GM23338 (cell line): Measurements from ENCODE around the gene ATP10D. TPM values are rescaled to one million over a fixed set of nuclear protein-coding genes. Genes with fewer than 3 reads are reported as not detected.

Source experiments
- ATAC-seq: fragments of 200-7000 bp; cut with Tn5 transposase; 3 replicates; pipeline ENCODE4 v1.9.1; 2020
- DNase-seq: peaks from one replicate; pipeline ENCODE4 v3.0.0-alpha.2; 2015; ENCODE audit warnings: low spot score
- H2AFZ ChIP-seq: fragments of 200-600 bp; sonication (generic); 2 replicates; pipeline ENCODE4 v1.8.0; 2016; ENCODE audit warnings: antibody characterized with exemption, mild to moderate bottlenecking, moderate library complexity
- H3F3A ChIP-seq: fragments of 200-600 bp; sonication (generic); replicated peaks from 2 replicates; pipeline ENCODE4 v1.8.0; 2017; ENCODE audit warnings: antibody characterized with exemption, mixed run types, low read depth
- H3K27ac ChIP-seq: fragments of 200-600 bp; sonication (generic); 2 replicates; pipeline ENCODE4 v1.6.1; 2016; ENCODE audit warnings: low read depth
- H3K27me3 ChIP-seq: fragments of 200-600 bp; sonication (generic); 2 replicates; pipeline ENCODE4 v1.8.0; 2016; ENCODE audit warnings: mild to moderate bottlenecking, mixed run types, moderate library complexity; ENCODE audit not compliant: insufficient read depth
- H3K36me3 ChIP-seq: fragments of 200-600 bp; sonication (generic); 2 replicates; pipeline ENCODE4 v1.8.0; 2016; ENCODE audit warnings: mild to moderate bottlenecking; ENCODE audit not compliant: insufficient read depth
- H3K4me1 ChIP-seq: fragments of 200-600 bp; sonication (generic); 2 replicates; pipeline ENCODE4 v1.8.0; 2016; ENCODE audit warnings: mild to moderate bottlenecking, moderate library complexity; ENCODE audit not compliant: insufficient read depth
- H3K4me2 ChIP-seq: fragments of 200-600 bp; sonication (generic); 2 replicates; pipeline ENCODE4 v1.7.1; 2017; ENCODE audit warnings: mixed run types
- H3K4me3 ChIP-seq: fragments of 200-600 bp; sonication (generic); 2 replicates; pipeline ENCODE4 v1.6.1; 2016; ENCODE audit warnings: mixed run types
- H3K79me2 ChIP-seq: fragments of 200-600 bp; sonication (generic); replicated peaks from 2 replicates; pipeline ENCODE4 v1.8.0; 2017; ENCODE audit warnings: mild to moderate bottlenecking; ENCODE audit not compliant: insufficient read depth
- H3K9me2 ChIP-seq: fragments of 200-600 bp; sonication (generic); 2 replicates; pipeline ENCODE4 v1.8.0; 2017; ENCODE audit not compliant: insufficient read depth
- H4K20me1 ChIP-seq: fragments of 200-600 bp; sonication (generic); replicated peaks from 2 replicates; pipeline ENCODE4 v1.8.0; 2017; ENCODE audit warnings: mild to moderate bottlenecking; ENCODE audit not compliant: insufficient read depth
- H3K27ac Mint-ChIP-seq: 2 replicates; pipeline ENCODE4 v1.8.0; 2020; ENCODE audit warnings: inconsistent platforms, mild to moderate bottlenecking, moderate library complexity, mixed read lengths
- H3K27me3 Mint-ChIP-seq: 3 replicates; pipeline ENCODE4 v1.8.0; 2022; ENCODE audit warnings: low read depth, mild to moderate bottlenecking, moderate library complexity, mixed read lengths, inconsistent platforms; ENCODE audit not compliant: insufficient read depth, poor library complexity
- H3K36me3 Mint-ChIP-seq: 3 replicates; pipeline ENCODE4 v1.8.0; 2021; ENCODE audit warnings: low read depth, mild to moderate bottlenecking, inconsistent platforms, moderate library complexity, mixed read lengths
- H3K4me1 Mint-ChIP-seq: 3 replicates; pipeline ENCODE4 v1.8.0; 2020; ENCODE audit warnings: mild to moderate bottlenecking, inconsistent platforms, mixed read lengths
- H3K4me3 Mint-ChIP-seq: 3 replicates; pipeline ENCODE4 v1.8.0; 2021; ENCODE audit warnings: moderate library complexity, mild to moderate bottlenecking, inconsistent platforms, mixed read lengths
- H3K9me3 Mint-ChIP-seq: 3 replicates; pipeline ENCODE4 v1.8.0; 2020; ENCODE audit warnings: moderate library complexity, mild to moderate bottlenecking, inconsistent platforms, mixed read lengths
- CREB1 ChIP-seq: fragments of 250-450 bp; sonication (Bioruptor Pico); IDR thresholded peaks from 2 replicates; pipeline ENCODE4 v1.5.0; 2020; ENCODE audit warnings: low read depth, mild to moderate bottlenecking, moderate library complexity
- ETS1 ChIP-seq: IDR thresholded peaks from 2 replicates; pipeline ENCODE4 v1.6.1; 2016; ENCODE audit warnings: antibody characterized with exemption
- EZH2phosphoT487 ChIP-seq: fragments of 200-600 bp; sonication (generic); IDR thresholded peaks from one replicate; pipeline ENCODE4 v1.8.1; 2018; ENCODE audit warnings: antibody characterized with exemption; ENCODE audit not compliant: unreplicated experiment
- JUNB ChIP-seq: IDR thresholded peaks from one replicate; pipeline ENCODE4 v1.6.1; 2016; ENCODE audit warnings: antibody characterized with exemption; ENCODE audit not compliant: unreplicated experiment
- NANOG ChIP-seq: IDR thresholded peaks from 2 replicates; pipeline ENCODE4 v1.6.1; 2016; ENCODE audit warnings: antibody characterized with exemption, borderline replicate concordance
- POLR2AphosphoS5 ChIP-seq: IDR thresholded peaks from 2 replicates; pipeline ENCODE4 v1.6.1; 2016; ENCODE audit warnings: antibody characterized with exemption, low read depth
- STAT1 ChIP-seq: IDR thresholded peaks from one replicate; pipeline ENCODE4 v1.6.1; 2016; ENCODE audit warnings: antibody characterized with exemption; ENCODE audit not compliant: unreplicated experiment
- ZNF114 ChIP-seq: fragments of 250-450 bp; sonication (Bioruptor Pico); IDR thresholded peaks from 2 replicates; pipeline ENCODE4 v1.5.0; 2020; ENCODE audit warnings: mild to moderate bottlenecking, moderate library complexity
- ZNF331 ChIP-seq: fragments of 250-450 bp; sonication (Bioruptor Pico); IDR thresholded peaks from 2 replicates; pipeline ENCODE4 v1.5.0; 2020; ENCODE audit warnings: low read depth, mild to moderate bottlenecking, moderate library complexity
- polyA plus RNA-seq: library from polyadenylated mRNA; unstranded; fragments of >200 nt; fragmentation: Nextera tagmentation; extraction: Ambion mirVana; gene quantifications from 2 replicates; pipeline ENCODE4 v1.2.1, GENCODE V29; 2016
- total RNA-seq: library from RNA; depleted of rRNA; stranded (reverse); fragments of >200 nt; shearing (Covaris generic); gene quantifications from 2 replicates; pipeline ENCODE4 v1.2.3, GENCODE V29; 2014
- TF ChIP-seq, protein P1 (sequence below), 2 experiments: fragments of 200-600 bp in 1 of 2; sonication (generic) in 1 of 2; conservative IDR thresholded peaks; 2 replicates each; pipeline versions ENCODE4 v1.5.1 to v1.6.1; 2016 to 2017; ENCODE audit warnings: antibody characterized with exemption in 2 of 2, low read depth in 2 of 2, mild to moderate bottlenecking in 2 of 2, moderate library complexity in 1 of 2
- TF ChIP-seq, protein P2 (sequence below): fragments of 250-450 bp; sonication (Bioruptor Pico); IDR thresholded peaks from 2 replicates; pipeline ENCODE4 v1.5.0; 2020; ENCODE audit warnings: mild to moderate bottlenecking, moderate library complexity
- TF ChIP-seq, protein P3 (sequence below): IDR thresholded peaks from one replicate; pipeline ENCODE4 v1.6.1; 2018; ENCODE audit warnings: antibody characterized with exemption; ENCODE audit not compliant: unreplicated experiment

The ATP10D gene
- total and polyA plus RNA-seq, 2 experiments from 2014 or later = 4.5 to 4.7 TPM

DNA sequence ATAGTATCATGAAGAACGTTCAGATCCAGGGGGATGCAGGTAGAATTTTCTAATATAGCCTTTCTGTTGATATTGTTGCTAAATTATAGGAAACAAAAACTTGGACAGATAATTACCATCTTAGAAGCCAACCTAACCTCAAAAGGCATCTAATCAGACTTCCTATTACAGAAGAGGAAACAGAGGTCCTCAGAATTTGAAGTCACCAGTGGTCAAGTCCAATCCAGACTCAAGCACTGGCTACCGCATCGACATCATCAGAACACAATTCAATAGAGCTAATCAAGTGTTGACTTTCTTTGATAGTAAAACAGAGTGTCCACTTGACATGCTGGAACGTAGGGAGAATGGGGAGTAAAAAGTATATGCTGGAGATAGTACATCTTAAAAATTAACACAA, 10.3 kb upstream of the ATP10D start:
- H3K27me3 ChIP-seq = no peaks in the 10 kb centered on the region
- no peaks in the 10 kb centered on the region for H3K4me1 ChIP-seq
- no peak overlapping the region for H3K4me3 Mint-ChIP-seq
- peaks cover 11% of the 10 kb centered on the region for H3K4me1 Mint-ChIP-seq
- no peaks in the 10 kb centered on the region for H3K9me3 Mint-ChIP-seq
- H4K20me1 ChIP-seq = no peaks in the 10 kb centered on the region
- no peak overlapping the region for H3K27ac ChIP-seq
- H3K36me3 ChIP-seq = no peaks in the 10 kb centered on the region
- no peaks in the 10 kb centered on the region for H3F3A ChIP-seq
- no peak for ATAC-seq
- H3K9me2 ChIP-seq = no peaks in the 10 kb centered on the region; the same call in 1 of the 2 replicates
- H3K36me3 Mint-ChIP-seq = no peaks in the 10 kb centered on the region
- no peaks in the 10 kb centered on the region for H3K79me2 ChIP-seq
- no peak overlapping the region for H3K27ac Mint-ChIP-seq
- TF ChIP-seq ZNF331 (CRISPR knock-in tag) (no peak), JUNB (no peak), CREB1 (no peak), ZNF114 (CRISPR knock-in tag) (no peak), NANOG (no peak), STAT1 (no peak), EZH2phosphoT487 (no peak), ETS1 (no peak), POLR2AphosphoS5 (no peak)
- TF ChIP-seq, protein P1, sequence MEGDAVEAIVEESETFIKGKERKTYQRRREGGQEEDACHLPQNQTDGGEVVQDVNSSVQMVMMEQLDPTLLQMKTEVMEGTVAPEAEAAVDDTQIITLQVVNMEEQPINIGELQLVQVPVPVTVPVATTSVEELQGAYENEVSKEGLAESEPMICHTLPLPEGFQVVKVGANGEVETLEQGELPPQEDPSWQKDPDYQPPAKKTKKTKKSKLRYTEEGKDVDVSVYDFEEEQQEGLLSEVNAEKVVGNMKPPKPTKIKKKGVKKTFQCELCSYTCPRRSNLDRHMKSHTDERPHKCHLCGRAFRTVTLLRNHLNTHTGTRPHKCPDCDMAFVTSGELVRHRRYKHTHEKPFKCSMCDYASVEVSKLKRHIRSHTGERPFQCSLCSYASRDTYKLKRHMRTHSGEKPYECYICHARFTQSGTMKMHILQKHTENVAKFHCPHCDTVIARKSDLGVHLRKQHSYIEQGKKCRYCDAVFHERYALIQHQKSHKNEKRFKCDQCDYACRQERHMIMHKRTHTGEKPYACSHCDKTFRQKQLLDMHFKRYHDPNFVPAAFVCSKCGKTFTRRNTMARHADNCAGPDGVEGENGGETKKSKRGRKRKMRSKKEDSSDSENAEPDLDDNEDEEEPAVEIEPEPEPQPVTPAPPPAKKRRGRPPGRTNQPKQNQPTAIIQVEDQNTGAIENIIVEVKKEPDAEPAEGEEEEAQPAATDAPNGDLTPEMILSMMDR (conservative IDR thresholded peaks at IDR 0.05; ENCODE audit: low read depth in 2 of 2) = no peak
- TF ChIP-seq, protein P2, sequence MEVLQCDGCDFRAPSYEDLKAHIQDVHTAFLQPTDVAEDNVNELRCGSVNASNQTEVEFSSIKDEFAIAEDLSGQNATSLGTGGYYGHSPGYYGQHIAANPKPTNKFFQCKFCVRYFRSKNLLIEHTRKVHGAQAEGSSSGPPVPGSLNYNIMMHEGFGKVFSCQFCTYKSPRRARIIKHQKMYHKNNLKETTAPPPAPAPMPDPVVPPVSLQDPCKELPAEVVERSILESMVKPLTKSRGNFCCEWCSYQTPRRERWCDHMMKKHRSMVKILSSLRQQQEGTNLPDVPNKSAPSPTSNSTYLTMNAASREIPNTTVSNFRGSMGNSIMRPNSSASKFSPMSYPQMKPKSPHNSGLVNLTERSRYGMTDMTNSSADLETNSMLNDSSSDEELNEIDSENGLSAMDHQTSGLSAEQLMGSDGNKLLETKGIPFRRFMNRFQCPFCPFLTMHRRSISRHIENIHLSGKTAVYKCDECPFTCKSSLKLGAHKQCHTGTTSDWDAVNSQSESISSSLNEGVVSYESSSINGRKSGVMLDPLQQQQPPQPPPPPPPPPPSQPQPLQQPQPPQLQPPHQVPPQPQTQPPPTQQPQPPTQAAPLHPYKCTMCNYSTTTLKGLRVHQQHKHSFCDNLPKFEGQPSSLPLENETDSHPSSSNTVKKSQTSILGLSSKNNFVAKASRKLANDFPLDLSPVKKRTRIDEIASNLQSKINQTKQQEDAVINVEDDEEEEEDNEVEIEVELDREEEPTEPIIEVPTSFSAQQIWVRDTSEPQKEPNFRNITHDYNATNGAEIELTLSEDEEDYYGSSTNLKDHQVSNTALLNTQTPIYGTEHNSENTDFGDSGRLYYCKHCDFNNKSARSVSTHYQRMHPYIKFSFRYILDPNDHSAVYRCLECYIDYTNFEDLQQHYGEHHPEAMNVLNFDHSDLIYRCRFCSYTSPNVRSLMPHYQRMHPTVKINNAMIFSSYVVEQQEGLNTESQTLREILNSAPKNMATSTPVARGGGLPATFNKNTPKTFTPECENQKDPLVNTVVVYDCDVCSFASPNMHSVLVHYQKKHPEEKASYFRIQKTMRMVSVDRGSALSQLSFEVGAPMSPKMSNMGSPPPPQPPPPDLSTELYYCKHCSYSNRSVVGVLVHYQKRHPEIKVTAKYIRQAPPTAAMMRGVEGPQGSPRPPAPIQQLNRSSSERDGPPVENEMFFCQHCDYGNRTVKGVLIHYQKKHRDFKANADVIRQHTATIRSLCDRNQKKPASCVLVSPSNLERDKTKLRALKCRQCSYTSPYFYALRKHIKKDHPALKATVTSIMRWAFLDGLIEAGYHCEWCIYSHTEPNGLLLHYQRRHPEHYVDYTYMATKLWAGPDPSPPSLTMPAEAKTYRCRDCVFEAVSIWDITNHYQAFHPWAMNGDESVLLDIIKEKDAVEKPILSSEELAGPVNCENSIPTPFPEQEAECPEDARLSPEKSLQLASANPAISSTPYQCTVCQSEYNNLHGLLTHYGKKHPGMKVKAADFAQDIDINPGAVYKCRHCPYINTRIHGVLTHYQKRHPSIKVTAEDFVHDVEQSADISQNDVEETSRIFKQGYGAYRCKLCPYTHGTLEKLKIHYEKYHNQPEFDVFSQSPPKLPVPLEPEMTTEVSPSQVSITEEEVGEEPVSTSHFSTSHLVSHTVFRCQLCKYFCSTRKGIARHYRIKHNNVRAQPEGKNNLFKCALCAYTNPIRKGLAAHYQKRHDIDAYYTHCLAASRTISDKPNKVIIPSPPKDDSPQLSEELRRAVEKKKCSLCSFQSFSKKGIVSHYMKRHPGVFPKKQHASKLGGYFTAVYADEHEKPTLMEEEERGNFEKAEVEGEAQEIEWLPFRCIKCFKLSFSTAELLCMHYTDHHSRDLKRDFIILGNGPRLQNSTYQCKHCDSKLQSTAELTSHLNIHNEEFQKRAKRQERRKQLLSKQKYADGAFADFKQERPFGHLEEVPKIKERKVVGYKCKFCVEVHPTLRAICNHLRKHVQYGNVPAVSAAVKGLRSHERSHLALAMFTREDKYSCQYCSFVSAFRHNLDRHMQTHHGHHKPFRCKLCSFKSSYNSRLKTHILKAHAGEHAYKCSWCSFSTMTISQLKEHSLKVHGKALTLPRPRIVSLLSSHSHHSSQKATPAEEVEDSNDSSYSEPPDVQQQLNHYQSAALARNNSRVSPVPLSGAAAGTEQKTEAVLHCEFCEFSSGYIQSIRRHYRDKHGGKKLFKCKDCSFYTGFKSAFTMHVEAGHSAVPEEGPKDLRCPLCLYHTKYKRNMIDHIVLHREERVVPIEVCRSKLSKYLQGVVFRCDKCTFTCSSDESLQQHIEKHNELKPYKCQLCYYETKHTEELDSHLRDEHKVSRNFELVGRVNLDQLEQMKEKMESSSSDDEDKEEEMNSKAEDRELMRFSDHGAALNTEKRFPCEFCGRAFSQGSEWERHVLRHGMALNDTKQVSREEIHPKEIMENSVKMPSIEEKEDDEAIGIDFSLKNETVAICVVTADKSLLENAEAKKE (CRISPR knock-in tag) = no peak
- TF ChIP-seq, protein P3, sequence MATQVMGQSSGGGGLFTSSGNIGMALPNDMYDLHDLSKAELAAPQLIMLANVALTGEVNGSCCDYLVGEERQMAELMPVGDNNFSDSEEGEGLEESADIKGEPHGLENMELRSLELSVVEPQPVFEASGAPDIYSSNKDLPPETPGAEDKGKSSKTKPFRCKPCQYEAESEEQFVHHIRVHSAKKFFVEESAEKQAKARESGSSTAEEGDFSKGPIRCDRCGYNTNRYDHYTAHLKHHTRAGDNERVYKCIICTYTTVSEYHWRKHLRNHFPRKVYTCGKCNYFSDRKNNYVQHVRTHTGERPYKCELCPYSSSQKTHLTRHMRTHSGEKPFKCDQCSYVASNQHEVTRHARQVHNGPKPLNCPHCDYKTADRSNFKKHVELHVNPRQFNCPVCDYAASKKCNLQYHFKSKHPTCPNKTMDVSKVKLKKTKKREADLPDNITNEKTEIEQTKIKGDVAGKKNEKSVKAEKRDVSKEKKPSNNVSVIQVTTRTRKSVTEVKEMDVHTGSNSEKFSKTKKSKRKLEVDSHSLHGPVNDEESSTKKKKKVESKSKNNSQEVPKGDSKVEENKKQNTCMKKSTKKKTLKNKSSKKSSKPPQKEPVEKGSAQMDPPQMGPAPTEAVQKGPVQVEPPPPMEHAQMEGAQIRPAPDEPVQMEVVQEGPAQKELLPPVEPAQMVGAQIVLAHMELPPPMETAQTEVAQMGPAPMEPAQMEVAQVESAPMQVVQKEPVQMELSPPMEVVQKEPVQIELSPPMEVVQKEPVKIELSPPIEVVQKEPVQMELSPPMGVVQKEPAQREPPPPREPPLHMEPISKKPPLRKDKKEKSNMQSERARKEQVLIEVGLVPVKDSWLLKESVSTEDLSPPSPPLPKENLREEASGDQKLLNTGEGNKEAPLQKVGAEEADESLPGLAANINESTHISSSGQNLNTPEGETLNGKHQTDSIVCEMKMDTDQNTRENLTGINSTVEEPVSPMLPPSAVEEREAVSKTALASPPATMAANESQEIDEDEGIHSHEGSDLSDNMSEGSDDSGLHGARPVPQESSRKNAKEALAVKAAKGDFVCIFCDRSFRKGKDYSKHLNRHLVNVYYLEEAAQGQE = no peak
- DNase-seq = no peak
- no peak overlapping the region for H2AFZ ChIP-seq
- no peak overlapping the region for H3K4me3 ChIP-seq
- peaks cover 2% of the 10 kb centered on the region for H3K27me3 Mint-ChIP-seq
- no peak overlapping the region for H3K4me2 ChIP-seq
